Neutrophil (primary cell): ENCODE data around the gene OSTN.

ENCODE experiments used
- H3K27ac ChIP-seq: fragments of 200-600 bp; sonication (generic); 2 replicates; pipeline ENCODE4 v1.5.1; 2016; ENCODE audit warnings: mild to moderate bottlenecking, moderate library complexity
- H3K27me3 ChIP-seq: fragments of 200-600 bp; sonication (generic); 2 replicates; pipeline ENCODE4 v1.6.0; 2016; ENCODE audit warnings: mild to moderate bottlenecking
- H3K36me3 ChIP-seq: fragments of 200-600 bp; sonication (generic); 2 replicates; pipeline ENCODE4 v1.5.1; 2017
- H3K4me1 ChIP-seq, 2 experiments: fragments of 200-600 bp in 1 of 2; sonication (generic) in 1 of 2; 1 replicate in 1 of 2; 2 replicates in 1 of 2; pipeline versions ENCODE4 v1.5.1 to v1.6.1; 2013 to 2016; ENCODE audit warnings: low read depth in 1 of 2, low read length in 1 of 2, mild to moderate bottlenecking in 1 of 2, moderate library complexity in 1 of 2; ENCODE audit not compliant: control insufficient read depth in 1 of 2, insufficient read depth in 1 of 2
- H3K4me3 ChIP-seq, 2 experiments: fragments of 200-600 bp in 1 of 2; sonication (generic) in 1 of 2; 1 replicate in 1 of 2; 2 replicates in 1 of 2; pipeline ENCODE4 v1.5.1; 2013 to 2016; ENCODE audit warnings: low read depth in 1 of 2, low read length in 1 of 2, mild to moderate bottlenecking in 1 of 2, moderate library complexity in 1 of 2
- H3K9me3 ChIP-seq: fragments of 200-600 bp; sonication (generic); 2 replicates; pipeline ENCODE4 v1.5.1; 2016
- TF ChIP-seq, protein P1 (sequence below): fragments of 200-600 bp; sonication (generic); IDR thresholded peaks from 2 replicates; pipeline ENCODE4 v1.5.1; 2016; ENCODE audit warnings: antibody characterized with exemption

Gene OSTN, protein sequence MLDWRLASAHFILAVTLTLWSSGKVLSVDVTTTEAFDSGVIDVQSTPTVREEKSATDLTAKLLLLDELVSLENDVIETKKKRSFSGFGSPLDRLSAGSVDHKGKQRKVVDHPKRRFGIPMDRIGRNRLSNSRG

DNA sequence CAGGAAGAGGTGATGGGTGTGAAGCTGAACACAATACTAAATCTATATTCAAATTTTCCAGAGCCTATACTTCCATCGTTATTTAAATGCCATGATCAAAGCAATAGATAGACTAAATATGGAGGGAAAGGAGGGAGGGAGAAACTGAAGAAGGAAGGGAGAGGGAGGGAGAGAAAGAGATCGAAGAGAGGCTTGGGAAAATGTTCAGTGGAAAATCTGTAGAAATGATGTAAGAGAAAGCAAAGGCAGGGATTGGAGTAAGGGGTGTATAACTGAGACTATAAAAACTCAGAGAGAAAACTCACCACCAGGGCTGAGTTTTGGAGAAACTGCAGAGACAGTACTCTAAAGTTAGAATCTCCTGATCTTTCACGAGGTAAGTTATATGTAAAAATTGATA, at the start of gene OSTN:
OSTN (plus strand) TSS at position 310 of the 400 bp plus-strand sequence. CDS start 13,292 bp downstream, outside the sequence.
- Histone ChIP-seq H3K4me1 (no peaks in the 10 kb centered on the region), H3K4me3 (no peak within 1 kb of the TSS), H3K27ac (no peak within 1 kb of the TSS), H3K27me3 (no peaks in the 10 kb centered on the region), H3K9me3 (no peaks in the 10 kb centered on the region), H3K36me3 (no peaks in the 10 kb centered on the region)
- TF ChIP-seq, protein P1, sequence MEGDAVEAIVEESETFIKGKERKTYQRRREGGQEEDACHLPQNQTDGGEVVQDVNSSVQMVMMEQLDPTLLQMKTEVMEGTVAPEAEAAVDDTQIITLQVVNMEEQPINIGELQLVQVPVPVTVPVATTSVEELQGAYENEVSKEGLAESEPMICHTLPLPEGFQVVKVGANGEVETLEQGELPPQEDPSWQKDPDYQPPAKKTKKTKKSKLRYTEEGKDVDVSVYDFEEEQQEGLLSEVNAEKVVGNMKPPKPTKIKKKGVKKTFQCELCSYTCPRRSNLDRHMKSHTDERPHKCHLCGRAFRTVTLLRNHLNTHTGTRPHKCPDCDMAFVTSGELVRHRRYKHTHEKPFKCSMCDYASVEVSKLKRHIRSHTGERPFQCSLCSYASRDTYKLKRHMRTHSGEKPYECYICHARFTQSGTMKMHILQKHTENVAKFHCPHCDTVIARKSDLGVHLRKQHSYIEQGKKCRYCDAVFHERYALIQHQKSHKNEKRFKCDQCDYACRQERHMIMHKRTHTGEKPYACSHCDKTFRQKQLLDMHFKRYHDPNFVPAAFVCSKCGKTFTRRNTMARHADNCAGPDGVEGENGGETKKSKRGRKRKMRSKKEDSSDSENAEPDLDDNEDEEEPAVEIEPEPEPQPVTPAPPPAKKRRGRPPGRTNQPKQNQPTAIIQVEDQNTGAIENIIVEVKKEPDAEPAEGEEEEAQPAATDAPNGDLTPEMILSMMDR = no peak

DNA sequence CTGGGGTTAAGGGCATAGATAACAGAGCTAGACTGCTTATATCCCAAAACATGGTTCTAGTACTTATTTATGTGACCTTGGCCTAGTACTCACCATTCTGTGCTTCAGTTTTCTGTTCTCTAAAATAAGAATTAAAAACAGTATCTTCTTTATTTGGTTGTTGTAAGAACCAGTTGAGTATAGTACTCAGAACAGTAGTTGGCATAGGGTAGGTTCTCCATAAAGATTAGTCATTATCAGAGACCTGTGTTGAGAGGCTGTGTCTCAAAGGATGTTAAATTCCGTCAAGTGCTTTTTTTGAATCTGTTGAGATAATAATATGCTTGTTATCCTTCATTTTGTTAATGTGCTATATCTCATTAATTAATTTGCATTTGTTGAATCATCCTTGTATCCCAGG, 47.4 kb upstream of the OSTN start:
- Histone ChIP-seq H3K36me3 (no peaks in the 10 kb centered on the region), H3K27me3 (no peaks in the 10 kb centered on the region), H3K4me3 (no peak overlapping the region), H3K27ac (no peak overlapping the region), H3K4me1 (no peaks in the 10 kb centered on the region), H3K9me3 (no peaks in the 10 kb centered on the region)
- TF ChIP-seq, protein P1 = no peak

DNA sequence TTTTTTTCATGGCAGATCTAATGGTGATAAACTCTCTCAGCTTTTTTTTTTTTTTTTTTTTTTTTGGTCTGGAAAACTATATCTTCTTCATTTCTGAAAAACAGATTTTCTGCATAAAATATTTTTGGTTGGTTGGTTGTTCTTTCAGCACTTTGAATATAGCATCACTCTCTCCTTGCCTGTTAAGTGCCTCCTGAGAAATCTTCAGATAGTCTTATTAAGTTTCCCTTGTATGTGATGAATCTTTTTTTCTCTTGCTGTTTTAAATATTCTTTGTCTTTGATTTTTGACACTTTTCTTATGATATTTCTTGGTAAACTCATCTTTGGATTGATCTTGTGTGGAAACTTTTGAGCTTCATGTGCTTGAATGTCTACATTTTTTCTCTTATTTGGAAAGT, 44.2 kb upstream of the OSTN start:
- H3K27ac ChIP-seq = no peak overlapping the region
- H3K27me3 ChIP-seq = no peaks in the 10 kb centered on the region
- H3K36me3 ChIP-seq = no peaks in the 10 kb centered on the region
- no peaks in the 10 kb centered on the region for H3K4me1 ChIP-seq
- no peaks in the 10 kb centered on the region for H3K9me3 ChIP-seq
- TF ChIP-seq, protein P1 = no peak
- no peak overlapping the region for H3K4me3 ChIP-seq

DNA sequence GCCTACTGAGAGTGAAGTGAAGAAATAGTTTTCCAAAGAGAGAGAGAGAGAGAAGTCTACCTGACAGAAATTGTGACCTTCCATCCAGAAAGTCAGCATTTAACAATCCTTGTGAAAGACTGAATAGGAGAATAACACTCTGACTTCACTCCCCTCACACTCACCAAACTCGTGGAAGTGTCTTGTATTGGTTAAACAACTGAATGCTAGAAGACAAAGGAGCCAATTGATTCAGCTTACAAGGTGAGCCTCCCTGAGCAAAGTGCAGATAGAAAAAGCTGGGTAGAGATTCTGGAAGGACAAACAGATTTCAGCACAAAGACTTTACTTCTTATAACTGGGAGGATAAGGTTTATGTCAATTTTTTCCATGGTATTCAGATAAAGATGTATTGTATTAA, 40.8 kb upstream of the OSTN start:
- Histone ChIP-seq H3K9me3 (no peaks in the 10 kb centered on the region), H3K4me1 (no peaks in the 10 kb centered on the region), H3K36me3 (no peaks in the 10 kb centered on the region), H3K27ac (no peak overlapping the region), H3K4me3 (no peak overlapping the region), H3K27me3 (no peaks in the 10 kb centered on the region)
- TF ChIP-seq, protein P1 = no peak

DNA sequence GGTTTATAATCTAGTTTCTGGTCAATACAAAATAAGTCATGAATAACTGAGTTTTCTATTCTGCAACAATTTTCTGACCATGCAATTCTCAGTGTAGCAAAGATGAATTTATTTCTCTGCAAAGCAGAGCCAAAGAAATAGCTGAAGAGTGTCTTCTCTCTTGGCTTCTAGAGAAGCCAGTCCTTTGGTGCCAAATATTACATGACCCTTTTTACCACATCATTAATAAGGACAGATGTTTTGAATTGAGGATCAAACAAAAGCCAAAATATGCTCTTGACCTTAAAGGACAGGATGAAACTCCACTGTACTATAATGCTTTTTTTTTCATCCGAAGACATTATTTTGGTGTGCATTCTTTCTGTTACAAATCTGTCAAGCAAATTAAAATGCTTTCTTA, 40.2 kb upstream of the OSTN start:
- no peaks in the 10 kb centered on the region for H3K27me3 ChIP-seq
- no peak overlapping the region for H3K4me3 ChIP-seq
- H3K27ac ChIP-seq = no peak overlapping the region
- TF ChIP-seq, protein P1 = no peak
- H3K9me3 ChIP-seq = no peaks in the 10 kb centered on the region
- no peaks in the 10 kb centered on the region for H3K4me1 ChIP-seq
- no peaks in the 10 kb centered on the region for H3K36me3 ChIP-seq

DNA sequence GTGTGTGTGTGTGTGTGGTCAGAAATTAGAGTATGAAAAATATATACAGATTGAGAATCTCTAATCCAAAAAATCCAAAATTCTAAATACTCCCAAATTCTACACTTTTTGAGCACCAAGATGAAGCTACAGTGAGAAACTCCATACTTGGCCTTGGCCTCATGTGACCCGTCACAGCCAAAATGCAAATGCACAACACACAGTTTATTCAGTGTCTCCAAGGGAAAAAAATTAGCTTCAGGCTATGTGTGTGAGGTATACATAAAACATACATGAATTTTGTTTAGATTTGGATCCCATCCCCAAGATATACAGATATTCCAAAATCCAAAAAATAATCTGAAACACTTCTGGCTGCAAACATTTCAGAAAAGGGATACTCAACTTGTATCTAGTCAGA, 33.2 kb upstream of the OSTN start:
- H3K36me3 ChIP-seq = no peaks in the 10 kb centered on the region
- no peaks in the 10 kb centered on the region for H3K4me1 ChIP-seq
- H3K9me3 ChIP-seq = no peaks in the 10 kb centered on the region
- no peak overlapping the region for H3K4me3 ChIP-seq
- no peak overlapping the region for H3K27ac ChIP-seq
- TF ChIP-seq, protein P1 = no peak
- H3K27me3 ChIP-seq = no peaks in the 10 kb centered on the region
